Measurements from ENCODE around the gene CCN5.
"Not testable (repeated sequence)": the region's sequence is repeated elsewhere in the genome, so short reads cannot be mapped to it uniquely, and the experiment has no call there.

Gene CCN5

DNA sequence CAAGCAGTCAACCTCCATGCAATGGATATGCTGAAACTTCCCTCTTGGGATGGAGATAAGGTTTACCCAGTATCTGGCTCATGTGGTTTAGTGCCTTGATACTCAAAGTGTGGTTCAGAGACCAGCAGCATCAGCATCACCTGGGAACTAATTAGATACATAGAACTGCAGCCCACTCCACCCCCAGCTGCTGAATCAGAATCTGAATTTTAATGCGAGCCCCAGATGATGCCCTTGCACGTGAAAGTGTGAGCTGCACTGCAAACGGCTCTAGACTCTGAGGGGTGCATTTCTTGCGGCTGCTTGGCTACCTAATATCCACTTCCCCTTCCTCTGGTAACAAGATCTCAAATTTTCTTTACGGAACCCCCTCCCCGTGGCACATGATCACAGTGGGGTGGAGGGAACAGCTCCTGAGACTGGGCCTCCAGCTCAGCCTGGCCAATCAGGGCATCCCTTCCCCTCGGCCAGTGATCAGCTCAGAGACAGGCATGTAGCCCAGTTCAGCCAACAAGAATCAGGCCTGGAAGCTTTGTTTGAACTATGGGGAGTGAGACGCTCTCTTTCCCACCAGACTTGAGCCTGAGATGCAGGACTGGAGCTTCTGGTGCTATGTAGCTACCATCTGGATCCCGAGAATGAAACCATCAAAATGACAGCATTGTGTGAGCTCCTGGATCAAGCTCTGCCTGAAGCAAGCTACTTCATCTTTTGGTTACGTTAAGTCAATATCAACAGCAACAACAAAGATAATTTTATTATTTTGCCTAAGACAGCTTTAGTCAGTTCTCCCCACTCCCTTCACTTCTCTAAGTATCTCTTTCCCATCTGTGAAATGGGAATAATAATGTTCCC lies 43.3 kb downstream of the CCN5 start:
- no peak for DNase-seq (ENCODE audit: low read depth)

DNA sequence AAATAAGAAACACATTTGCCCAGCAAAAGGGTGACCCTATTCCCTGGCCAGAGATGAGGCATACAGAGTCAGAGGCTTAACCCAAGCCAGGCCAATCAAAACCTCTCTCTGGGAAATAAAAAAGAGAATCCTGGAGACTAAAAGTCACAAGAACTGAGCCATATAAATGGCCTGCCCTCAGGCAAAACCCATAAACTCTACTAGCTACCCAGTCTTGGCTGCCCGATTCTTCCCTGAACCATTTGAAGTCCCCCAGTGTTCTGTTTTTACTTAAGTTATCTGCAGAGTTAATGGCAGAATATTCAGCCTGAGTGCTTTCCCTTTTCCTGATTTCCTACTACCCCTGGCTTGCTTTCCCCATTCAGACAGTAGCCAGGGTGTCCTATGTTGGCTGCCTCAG lies 44.4 kb downstream of the CCN5 start:
- DNase-seq (ENCODE audit: low read depth), result peak; percentile 10

DNA sequence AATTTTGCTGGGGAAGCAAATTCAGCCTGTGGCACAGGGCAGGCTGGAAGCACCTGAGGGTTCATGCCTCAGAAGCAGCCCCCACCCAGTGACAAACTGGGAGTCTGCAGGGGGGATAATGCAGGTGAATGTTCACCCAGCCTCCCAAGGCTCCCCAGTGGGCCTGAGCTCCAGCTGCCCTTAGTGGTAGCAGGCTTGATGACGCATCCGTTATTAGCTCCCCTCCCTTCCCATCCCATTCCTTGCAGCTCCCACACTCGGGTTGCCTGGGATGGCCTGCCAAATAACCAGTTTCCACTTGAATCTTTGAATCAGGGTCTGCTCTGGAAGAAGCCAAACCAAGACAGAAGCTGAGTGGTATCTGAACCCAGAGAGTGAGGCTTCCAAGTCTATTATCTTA lies 46.3 kb downstream of the CCN5 start:
- no peak for DNase-seq (ENCODE audit: low read depth)

DNA sequence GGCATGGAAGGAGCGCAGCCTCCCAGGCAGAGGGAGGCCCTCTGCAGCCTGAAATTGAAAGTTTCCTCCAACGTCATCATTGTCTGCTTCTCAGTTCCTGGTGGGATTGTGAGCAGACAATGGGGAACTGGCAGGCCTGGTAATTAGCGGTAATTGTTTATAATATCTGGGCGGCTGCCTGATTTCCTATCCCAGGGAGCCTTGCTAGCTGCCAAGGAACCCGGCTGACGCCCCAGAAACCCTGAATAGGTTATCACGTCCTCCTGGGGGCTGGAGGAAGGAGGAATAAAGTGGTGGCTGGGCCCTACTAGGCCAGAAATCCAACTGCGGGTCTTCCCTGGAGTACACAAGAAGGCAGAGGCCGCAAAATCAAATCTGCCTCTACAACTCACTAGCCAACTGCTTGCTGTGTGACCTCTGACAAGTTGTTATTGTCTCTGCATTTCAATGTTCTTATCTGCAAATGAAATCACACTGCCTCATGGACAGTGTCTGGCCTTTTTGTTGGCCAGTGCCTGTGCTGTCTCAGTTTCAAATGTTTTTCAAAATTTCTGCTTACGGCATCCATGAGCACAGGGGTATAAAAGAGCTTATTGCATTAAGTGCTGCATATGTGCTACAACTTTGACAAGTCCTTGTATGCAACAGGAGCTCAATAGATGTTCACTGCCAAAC lies 47.4 kb downstream of the CCN5 start:
- no peak for DNase-seq (ENCODE audit: low read depth)

DNA sequence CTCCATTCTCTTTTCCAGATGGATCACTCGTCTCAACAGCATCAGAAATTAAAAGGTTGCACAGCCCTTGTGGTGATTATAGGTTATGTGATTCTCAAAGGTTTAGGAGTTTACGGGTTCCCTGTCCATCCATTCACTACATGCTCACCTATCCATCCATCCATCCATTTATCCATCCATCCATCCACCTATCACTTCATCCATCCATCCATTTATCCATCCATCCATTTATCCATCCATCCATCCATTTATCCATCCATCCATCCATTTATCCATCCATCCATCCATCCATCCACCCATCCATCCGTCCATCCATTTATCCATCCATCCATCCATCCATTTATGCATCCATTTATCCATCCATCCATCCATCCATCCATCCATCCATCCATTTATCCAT lies 48.6 kb downstream of the CCN5 start:
- DNase-seq (ENCODE audit: low read depth), result not testable (repeated sequence)

DNA sequence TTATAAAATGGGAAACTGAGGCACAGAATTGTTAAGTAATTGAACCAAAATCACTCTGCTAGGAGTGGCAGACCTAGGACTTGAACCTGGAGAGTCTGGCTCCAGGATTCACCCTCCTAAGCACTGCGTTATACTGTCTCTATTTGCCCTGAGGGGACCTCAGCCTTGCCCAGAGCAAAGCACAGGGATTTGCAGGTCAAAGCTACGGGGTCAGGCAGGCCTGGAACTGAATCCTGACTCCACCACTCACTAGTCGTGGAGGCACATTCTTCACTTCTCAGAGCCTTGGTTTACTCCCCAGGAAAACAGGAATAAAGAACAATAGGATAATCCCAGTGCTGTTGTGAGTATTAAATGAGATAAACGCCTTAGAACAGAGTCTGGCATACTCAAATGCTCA lies 49.9 kb downstream of the CCN5 start:
- DNase-seq (ENCODE audit: low read depth), result no peak

DNA sequence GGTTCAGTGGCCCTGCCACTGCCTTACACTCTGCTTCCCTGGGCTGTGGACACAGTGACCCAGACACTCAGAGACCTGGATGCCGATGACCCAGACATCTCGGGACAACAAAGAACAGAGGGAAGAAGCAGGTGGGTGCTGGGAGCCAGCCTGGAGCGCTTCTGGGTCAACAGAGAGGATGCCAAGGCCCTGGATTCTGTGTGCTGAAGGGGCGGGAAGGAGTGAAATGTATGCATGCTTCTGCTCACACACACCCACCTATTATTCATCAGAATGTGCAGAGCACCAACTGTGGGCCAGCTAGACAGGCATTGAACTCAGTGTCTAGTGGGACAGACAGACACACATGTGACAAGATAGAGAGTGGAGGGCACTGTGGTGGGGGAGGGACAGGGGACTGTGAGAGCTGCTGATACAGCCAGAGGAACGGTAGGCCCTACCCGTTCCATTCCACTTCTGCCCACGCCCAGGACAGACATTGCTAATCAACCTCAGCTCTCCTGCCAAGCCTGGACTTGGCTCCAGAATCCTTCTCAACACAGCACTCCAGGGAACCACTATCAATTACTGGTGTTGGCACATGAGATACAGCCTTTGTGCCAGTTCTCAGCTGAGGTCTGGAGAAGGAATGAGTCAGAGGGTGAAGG lies 50.7 kb downstream of the CCN5 start:
- DNase-seq (ENCODE audit: low read depth), result no peak

DNA sequence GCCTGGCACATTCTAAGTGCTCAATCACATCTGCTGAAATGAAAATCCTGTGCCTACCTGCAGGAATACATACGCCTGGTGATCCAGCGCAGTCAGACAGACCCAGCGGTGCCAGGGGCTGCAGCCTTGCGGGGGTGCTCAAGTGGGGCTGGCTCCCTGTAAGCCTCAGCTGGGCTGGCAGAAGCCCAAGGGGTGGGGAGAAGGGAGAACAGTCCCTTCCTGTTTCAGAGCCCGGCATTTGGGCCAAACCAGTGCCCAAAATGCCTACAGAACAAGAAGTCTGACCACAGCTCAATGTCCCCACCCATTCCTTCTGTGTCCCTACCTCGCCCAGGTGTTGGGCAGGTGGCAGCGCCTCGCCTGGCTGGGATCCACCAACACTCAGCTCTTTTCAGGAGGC lies 53.1 kb downstream of the CCN5 start:
- no peak for DNase-seq (ENCODE audit: low read depth)

DNA sequence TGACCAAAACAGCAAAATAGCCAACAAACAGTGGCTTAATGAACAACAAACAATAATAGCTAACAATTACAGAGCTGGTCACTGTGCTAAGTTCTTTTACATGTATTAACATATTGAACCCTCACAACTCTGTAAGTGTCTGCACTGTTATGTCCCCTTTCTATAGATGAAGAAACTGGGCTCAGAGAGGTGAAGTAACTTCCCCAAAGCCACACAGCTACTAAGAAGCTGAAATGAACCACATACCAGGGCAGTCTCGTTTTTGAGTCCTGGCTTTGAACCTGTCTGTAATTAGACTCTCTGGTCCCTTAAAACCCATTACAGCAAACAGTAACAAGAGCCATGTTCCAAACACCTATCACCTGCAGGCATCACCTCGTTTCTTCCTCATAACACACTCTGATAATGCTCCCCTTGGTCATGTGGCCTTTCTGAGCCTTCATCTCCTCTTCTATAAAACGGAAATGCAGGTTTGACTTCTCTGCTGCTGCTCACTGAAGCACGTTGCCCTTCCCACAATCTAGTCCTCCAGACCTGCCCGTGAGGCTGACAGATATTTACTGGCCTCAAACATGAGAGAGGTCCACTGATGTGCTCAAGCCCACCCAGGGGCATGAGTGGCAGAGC lies 53.8 kb downstream of the CCN5 start:
- DNase-seq (ENCODE audit: low read depth), result no peak

DNA sequence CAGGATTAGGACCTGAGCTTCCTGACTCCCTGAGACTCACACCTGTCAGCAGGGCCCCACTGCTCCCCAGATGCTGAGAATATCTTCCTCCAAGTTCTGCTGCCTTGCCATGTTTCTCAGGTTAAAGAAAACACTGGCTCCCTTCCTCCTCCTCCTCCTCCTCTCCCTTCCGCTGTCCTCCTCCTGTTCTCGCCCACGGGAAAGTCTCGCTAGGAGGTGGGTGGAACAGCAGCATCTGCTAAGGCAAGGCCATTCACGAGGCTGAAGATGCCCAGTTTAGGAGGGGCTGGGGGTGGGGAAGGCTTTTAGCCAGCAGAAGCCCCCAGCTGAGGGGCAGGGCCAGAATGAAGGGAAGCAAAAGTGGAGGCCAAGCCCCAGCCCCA lies 54.3 kb downstream of the CCN5 start:
- no peak for DNase-seq (ENCODE audit: low read depth)

DNA sequence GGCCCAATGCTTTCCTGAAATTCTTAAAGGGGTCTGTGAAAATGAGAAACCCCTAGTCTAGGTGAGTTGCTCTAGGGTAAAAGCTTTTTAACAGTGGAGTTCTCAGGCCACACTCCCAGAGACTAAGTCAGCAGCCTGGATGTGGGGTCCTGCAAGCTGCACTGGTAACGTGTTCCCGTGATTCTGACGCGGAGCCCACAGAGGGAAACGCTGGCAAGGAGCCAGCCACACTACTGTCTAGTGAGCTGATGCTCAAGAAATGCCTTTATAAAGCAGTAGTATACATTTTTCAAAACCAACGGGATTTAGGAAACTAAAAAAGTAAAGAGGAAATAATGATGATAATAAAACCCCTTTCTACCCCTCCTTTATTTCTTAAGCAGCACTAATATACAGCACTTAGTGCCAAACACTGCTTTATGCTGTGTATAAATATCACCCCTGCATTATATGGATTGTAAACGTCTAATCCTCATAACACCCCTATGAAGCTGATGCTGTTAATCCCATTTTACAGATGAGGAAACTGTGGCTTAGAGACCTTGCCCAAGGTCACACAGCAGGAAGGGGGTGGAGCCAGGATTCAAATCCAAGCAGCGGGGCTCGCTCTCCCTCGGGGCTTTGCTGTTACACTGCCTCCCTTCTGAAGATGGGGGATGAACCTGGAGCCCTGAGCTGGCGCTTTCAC lies 55.5 kb downstream of the CCN5 start:
- DNase-seq (ENCODE audit: low read depth), result no peak

DNA sequence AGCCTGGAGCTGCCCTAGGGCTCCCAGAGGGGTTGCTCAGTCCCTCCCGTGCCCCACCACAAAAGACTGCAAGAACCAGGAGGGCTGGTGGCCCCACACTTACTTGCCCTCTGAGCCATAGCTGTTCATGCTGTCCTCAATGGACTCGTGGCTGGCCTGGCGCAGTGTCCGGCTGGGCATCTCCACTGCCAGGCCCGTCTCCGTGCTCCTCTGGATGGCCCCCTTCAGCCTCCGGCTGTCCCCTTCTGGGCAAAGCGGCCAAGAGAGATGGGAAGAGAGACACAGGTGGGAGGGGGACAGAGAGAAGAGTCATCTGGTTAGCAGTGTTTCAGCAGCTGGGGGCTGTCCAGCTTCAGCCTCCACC lies 56.0 kb downstream of the CCN5 start:
- DNase-seq (ENCODE audit: low read depth), result no peak

DNA sequence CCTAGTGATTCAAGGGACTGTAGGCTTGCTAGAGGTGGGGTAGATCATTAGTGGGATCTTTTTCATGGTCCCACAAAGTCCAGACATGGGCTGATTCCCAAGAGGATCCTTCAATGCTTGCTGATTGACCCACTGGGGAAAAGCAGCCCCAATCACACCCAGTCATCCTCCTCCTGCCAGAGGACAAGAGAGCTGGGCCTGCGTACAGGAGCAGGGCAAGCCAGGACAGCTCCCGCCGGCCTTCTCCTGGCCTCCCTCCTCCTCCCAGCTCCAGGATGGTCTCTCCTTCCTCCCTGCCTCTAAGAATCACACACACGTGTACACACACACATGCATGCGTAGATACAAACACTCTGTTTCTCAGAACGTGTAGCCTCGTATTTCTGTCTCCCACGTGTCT lies 57.5 kb downstream of the CCN5 start:
- no peak for DNase-seq (ENCODE audit: low read depth)

DNA sequence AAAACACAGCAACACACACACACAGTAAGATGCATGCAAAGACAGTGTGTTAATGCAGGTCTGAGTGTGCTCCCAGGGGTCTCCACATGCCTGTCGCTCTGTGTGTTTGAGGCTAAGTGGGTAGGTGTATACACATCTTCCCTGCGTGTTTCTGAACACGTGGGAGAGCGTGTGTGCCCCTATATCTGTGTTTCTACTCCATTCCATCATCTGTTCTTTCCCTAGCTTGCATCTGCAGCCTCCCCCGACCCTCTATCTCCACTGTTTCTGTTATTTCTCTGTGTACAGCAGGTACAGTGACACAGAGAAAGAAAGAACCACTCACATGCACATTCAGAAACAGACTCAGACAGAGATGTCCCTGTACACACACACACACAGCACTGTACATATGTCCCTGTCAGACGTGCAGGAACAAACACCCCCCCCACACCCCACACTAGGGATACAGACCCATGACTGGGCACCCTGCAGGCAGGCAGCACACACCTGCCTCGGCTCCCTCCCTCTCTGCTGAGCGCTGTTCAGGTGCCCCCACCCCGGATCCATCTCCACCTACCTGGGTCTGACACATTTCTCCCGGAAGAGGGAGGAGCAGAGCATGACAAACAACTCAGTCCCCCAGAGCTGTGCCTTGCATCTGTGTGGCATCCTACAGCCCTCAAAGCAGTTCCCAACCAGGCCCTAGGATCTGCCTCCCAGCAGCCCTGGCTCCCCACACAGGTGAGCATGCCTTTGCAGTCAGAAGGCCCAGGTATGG lies 58.1 kb downstream of the CCN5 start:
- no peak for DNase-seq (ENCODE audit: low read depth)

DNA sequence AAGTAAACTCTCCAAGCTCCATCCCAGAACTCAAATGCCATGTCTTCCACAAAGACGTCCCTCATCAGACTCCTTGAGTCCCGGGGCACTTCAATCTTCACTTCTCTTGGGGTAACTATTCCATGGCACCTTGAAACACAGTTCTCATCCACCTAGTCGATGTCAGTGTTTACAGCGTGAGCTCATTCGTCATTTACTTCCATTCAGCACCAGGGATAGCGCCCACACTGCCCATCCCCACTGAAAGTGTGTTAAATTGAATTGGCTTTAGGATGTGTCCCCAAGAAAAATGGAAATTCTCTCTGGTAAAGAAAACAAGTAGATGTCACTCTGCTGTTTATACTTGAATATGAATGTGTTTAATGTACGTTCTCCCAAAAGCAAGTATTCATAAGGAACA lies 61.8 kb downstream of the CCN5 start:
- DNase-seq (ENCODE audit: low read depth), result peak; percentile 41

All from EH (cell line).